Erythroblast (primary cell): Measurements from ENCODE around the gene MMS22L.

Experiments used
- GATA1 ChIP-seq: IDR thresholded peaks from 2 replicates; pipeline ENCODE4 v1.6.1; 2011; ENCODE audit warnings: low read depth, mild to moderate bottlenecking, control low read depth, low read length, moderate library complexity
- POLR2A ChIP-seq: IDR thresholded peaks from 2 replicates; pipeline ENCODE4 v1.6.1; 2011; ENCODE audit warnings: mild to moderate bottlenecking, low read length

DNA sequence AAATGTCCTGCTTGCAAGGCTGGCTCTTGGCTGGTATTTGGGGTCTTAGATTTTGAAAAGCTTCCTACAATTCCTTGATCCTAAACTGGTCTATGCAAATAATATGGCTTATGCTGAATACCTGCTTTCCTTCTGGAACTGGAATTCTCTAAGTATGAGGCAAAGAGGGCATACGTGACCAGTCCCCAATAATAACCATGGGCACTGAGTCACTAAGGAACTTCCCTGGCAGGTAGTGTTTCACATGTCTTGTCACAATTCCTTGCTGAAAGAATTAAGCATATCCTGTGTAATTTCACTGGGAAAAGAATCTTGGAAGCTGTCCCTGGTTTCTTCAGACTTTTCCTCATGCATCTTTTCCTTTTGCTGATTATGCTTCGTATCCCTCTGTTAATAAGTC lies 106.5 kb downstream of the MMS22L start:
- TF ChIP-seq POLR2A = no peak
- TF ChIP-seq GATA1 = no peak
